Transverse colon (tissue), 3 donors: ENCODE results near the gene GAGE12C.
"Not testable (repeated sequence)": the region's sequence is repeated elsewhere in the genome, so short reads cannot be mapped to it uniquely, and the experiment has no call there.

Experiments used
- EP300 ChIP-seq: sonication (generic); formaldehyde crosslinking; IDR thresholded peaks from one replicate; pipeline ENCODE4 v1.6.1; 2017; ENCODE audit warnings: antibody characterized with exemption, low read depth
- POLR2A ChIP-seq: fragments of 450-650 bp; IDR thresholded peaks from one replicate; pipeline ENCODE4 v1.6.1; 2016; ENCODE audit warnings: antibody characterized with exemption, mild to moderate bottlenecking, moderate library complexity
- TF ChIP-seq, protein P1 (sequence below), 5 experiments: fragments of 200-600 bp in 3 of 5; fragments of 450-650 bp in 2 of 5; sonication (generic) in 3 of 5; IDR thresholded peaks; 1 replicate in 2 of 5; 2 replicates in 3 of 5; pipeline ENCODE4 v1.5.1; 2016 to 2017; ENCODE audit warnings: antibody characterized with exemption in 5 of 5, inconsistent platforms in 3 of 5, mild to moderate bottlenecking in 2 of 5, moderate library complexity in 1 of 5

DNA sequence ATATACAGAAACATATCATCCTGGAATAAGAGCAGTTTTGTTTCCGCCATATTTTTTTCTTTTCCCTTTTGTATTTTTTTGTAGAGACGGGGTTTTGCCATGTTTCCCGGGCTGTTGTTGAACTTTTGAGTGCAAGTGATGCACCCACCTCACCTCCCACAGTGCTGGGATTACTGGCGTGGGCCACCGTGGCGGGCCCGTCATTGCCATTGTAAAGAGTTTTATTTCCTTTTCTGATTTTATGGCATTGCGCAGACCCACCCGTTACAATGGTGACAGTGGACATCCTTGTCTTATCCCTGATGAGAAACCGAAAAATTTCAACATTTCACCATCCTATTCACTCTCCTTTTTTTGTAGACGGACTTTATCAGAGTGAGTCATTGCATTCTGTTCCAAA lies 36.8 kb downstream of the GAGE12C start:
- not testable (repeated sequence) for TF ChIP-seq POLR2A, EP300
- TF ChIP-seq, protein P1, sequence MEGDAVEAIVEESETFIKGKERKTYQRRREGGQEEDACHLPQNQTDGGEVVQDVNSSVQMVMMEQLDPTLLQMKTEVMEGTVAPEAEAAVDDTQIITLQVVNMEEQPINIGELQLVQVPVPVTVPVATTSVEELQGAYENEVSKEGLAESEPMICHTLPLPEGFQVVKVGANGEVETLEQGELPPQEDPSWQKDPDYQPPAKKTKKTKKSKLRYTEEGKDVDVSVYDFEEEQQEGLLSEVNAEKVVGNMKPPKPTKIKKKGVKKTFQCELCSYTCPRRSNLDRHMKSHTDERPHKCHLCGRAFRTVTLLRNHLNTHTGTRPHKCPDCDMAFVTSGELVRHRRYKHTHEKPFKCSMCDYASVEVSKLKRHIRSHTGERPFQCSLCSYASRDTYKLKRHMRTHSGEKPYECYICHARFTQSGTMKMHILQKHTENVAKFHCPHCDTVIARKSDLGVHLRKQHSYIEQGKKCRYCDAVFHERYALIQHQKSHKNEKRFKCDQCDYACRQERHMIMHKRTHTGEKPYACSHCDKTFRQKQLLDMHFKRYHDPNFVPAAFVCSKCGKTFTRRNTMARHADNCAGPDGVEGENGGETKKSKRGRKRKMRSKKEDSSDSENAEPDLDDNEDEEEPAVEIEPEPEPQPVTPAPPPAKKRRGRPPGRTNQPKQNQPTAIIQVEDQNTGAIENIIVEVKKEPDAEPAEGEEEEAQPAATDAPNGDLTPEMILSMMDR (IDR thresholded peaks at IDR 0.05) = not testable (repeated sequence)
